DMS153 treated with DMSO at 0.1 percent for 48 hours (cell line): Measurements from ENCODE around the gene PELO.

ENCODE experiments used
- DNase-seq: peaks from one replicate; lab custom pipeline; 2025; ENCODE audit not compliant: unreplicated experiment; lab: John Stamatoyannopoulos, UW

Gene PELO

GRCh38 chr5:52827815-52828214 lies 40.1 kb downstream of the PELO start:
- DNase-seq, result no peak

GRCh38 chr5:52829664-52830063 lies 41.9 kb downstream of the PELO start:
- DNase-seq, result no peak

GRCh38 chr5:52830650-52831049 lies 42.9 kb downstream of the PELO start:
- DNase-seq, result no peak

GRCh38 chr5:52831786-52832511 lies 44.2 kb downstream of the PELO start:
- no peak for DNase-seq

GRCh38 chr5:52834320-52834719 lies 46.6 kb downstream of the PELO start:
- no peak for DNase-seq

GRCh38 chr5:52837068-52837467 lies 49.4 kb downstream of the PELO start:
- no peak for DNase-seq
